Stimulated activated CD4-positive, alpha-beta T cell treated with anti-CD3 and anti-CD28 coated beads, TNF-alpha, amount 100 ng/mL, for 1 hour (primary cell): ENCODE results near the gene ZNF701.
"Not testable (repeated sequence)": the region's sequence is repeated elsewhere in the genome, so short reads cannot be mapped to it uniquely, and the experiment has no call there.

Source experiments
- DNase-seq, 3 donors: peaks; one replicate each; pipeline ENCODE4 v3.0.0-alpha.2; 2020; ENCODE audit warnings: low read depth in 3 of 3, low spot score in 1 of 3

ZNF701 gene

GRCh38 chr19:52566121-52566520 lies 4.0 kb upstream of the ZNF701 start:
- no peak for DNase-seq

- no peak for DNase-seq
Measured at GRCh38 chr19:52566588-52566987, 3.5 kb upstream of the ZNF701 start.

GRCh38 chr19:52567921-52568320 lies 2.2 kb upstream of the ZNF701 start:
- no peak for DNase-seq

- not testable (repeated sequence) for DNase-seq
Measured at GRCh38 chr19:52569638-52569999, 468 bp upstream of the ZNF701 start.

GRCh38 chr19:52584736-52585440 lies 14.8 kb downstream of the ZNF701 start:
- DNase-seq: no peak

- no peak for DNase-seq
Measured at GRCh38 chr19:52585604-52586003, 15.5 kb downstream of the ZNF701 start.

GRCh38 chr19:52590728-52591127 lies 20.6 kb downstream of the ZNF701 start:
- DNase-seq: no peak

- no peak for DNase-seq
Measured at GRCh38 chr19:52592301-52592700, 22.2 kb downstream of the ZNF701 start.

GRCh38 chr19:52593441-52593840 lies 23.4 kb downstream of the ZNF701 start:
- not testable (repeated sequence) for DNase-seq

- DNase-seq: no peak
Measured at GRCh38 chr19:52599241-52599640, 29.2 kb downstream of the ZNF701 start.

GRCh38 chr19:52600639-52601024 lies 30.5 kb downstream of the ZNF701 start:
- DNase-seq: no peak

GRCh38 chr19:52601025-52601973 lies 31.2 kb downstream of the ZNF701 start:
- peak; percentile 81 to 94 (median 86) for DNase-seq

- not testable (repeated sequence) for DNase-seq
Measured at GRCh38 chr19:52601974-52602366, 31.9 kb downstream of the ZNF701 start.

- no peak for DNase-seq
Measured at GRCh38 chr19:52602941-52603340, 32.9 kb downstream of the ZNF701 start.

- DNase-seq: no peak
Measured at GRCh38 chr19:52603558-52604207, 33.6 kb downstream of the ZNF701 start.

- no peak for DNase-seq
Measured at GRCh38 chr19:52613299-52613906, 43.3 kb downstream of the ZNF701 start.

- no peak for DNase-seq
Measured at GRCh38 chr19:52621376-52621775, 51.3 kb downstream of the ZNF701 start.

GRCh38 chr19:52622261-52622660 lies 52.2 kb downstream of the ZNF701 start:
- DNase-seq: no peak

- no peak for DNase-seq
Measured at GRCh38 chr19:52626915-52627314, 56.8 kb downstream of the ZNF701 start.

- DNase-seq: not testable (repeated sequence)
Measured at GRCh38 chr19:52627441-52627840, 57.4 kb downstream of the ZNF701 start.
